ENCODE results near the gene MAGEA3.

DNA sequence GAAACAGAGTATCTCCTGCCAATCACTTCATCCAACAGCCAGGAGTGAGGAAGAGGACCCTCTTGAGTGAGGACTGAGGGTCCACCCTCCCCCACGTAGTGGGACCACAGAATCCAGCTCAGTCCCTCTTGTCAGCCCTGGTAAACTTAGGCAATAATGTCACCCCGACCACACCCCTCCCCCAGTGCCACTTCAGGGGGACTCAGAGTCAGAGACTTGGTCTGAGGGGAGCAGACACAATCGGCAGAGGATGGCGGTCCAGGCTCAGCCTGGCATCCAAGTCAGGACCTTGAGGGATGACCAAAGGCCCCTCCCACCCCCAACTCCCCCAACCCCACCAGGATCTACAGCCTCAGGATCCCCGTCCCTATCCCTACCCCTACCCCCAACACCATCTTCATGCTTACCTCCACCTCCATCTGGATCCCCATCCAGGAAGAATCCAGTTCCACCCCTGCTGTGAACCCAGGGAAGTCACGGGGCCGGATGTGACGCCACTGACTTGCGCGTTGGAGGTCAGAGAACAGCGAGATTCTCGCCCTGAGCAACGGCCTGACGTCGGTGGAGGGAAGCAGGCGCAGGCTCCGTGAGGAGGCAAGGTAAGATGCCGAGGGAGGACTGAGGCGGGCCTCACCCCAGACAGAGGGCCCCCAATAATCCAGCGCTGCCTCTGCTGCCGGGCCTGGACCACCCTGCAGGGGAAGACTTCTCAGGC lies 34.8 kb downstream of the MAGEA3 start, which contains the start of the genes CSAG1 and MAGEA12:
- TF ChIP-seq EZH2 (IDR thresholded peaks at IDR 0.05): no peak
- TF ChIP-seq, protein P1, sequence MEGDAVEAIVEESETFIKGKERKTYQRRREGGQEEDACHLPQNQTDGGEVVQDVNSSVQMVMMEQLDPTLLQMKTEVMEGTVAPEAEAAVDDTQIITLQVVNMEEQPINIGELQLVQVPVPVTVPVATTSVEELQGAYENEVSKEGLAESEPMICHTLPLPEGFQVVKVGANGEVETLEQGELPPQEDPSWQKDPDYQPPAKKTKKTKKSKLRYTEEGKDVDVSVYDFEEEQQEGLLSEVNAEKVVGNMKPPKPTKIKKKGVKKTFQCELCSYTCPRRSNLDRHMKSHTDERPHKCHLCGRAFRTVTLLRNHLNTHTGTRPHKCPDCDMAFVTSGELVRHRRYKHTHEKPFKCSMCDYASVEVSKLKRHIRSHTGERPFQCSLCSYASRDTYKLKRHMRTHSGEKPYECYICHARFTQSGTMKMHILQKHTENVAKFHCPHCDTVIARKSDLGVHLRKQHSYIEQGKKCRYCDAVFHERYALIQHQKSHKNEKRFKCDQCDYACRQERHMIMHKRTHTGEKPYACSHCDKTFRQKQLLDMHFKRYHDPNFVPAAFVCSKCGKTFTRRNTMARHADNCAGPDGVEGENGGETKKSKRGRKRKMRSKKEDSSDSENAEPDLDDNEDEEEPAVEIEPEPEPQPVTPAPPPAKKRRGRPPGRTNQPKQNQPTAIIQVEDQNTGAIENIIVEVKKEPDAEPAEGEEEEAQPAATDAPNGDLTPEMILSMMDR (IDR thresholded peaks at IDR 0.05): no peak
- no peak for TF ChIP-seq EZH2phosphoT487 (IDR thresholded peaks at IDR 0.05)

Measured in neural progenitor cell (in vitro differentiated cells).